Erythroblast (primary cell): ENCODE measurements around the gene HDAC4.

Source experiments
- DNase-seq, 2 experiments: peaks; one replicate each; lab custom pipeline; 2025; lab: John Stamatoyannopoulos, UW
- GATA1 ChIP-seq: IDR thresholded peaks from 2 replicates; pipeline ENCODE4 v1.6.1; 2011; ENCODE audit warnings: low read depth, mild to moderate bottlenecking, control low read depth, low read length, moderate library complexity
- POLR2A ChIP-seq: IDR thresholded peaks from 2 replicates; pipeline ENCODE4 v1.6.1; 2011; ENCODE audit warnings: mild to moderate bottlenecking, low read length

Gene HDAC4

GRCh38 chr2:239327536-239328350, 73.1 kb downstream of the HDAC4 start:
- DNase-seq, result no peak
- TF ChIP-seq POLR2A (no peak), GATA1 (no peak)

GRCh38 chr2:239326831-239327535, 73.8 kb downstream of the HDAC4 start:
- no peak for DNase-seq
- TF ChIP-seq POLR2A, result no peak
- no peak for TF ChIP-seq GATA1

GRCh38 chr2:239324456-239324855, 76.4 kb downstream of the HDAC4 start:
- DNase-seq, result no peak
- TF ChIP-seq POLR2A (no peak), GATA1 (no peak)

GRCh38 chr2:239323447-239323846, 77.4 kb downstream of the HDAC4 start:
- no peak for TF ChIP-seq POLR2A
- no peak for TF ChIP-seq GATA1
- no peak for DNase-seq

GRCh38 chr2:239322416-239323086, 78.3 kb downstream of the HDAC4 start:
- no peak for TF ChIP-seq GATA1
- TF ChIP-seq POLR2A, result peak; percentile 42
- DNase-seq, result peak; percentile 75

- peak; percentile 62 to 85 for DNase-seq
- no peak for TF ChIP-seq GATA1
- peak; percentile 75 for TF ChIP-seq POLR2A
These were observed 79.0 kb downstream of the HDAC4 start for GRCh38 chr2:239321596-239322415.

- DNase-seq, result peak; percentile 67 to 70
- TF ChIP-seq GATA1, result no peak
- peak; percentile 51 for TF ChIP-seq POLR2A
These were observed 81.8 kb downstream of the HDAC4 start for GRCh38 chr2:239318790-239319661.

- peak in 1 of 2 experiments; percentile 15 for DNase-seq
- no peak for TF ChIP-seq GATA1
These were observed 82.6 kb downstream of the HDAC4 start for GRCh38 chr2:239318151-239318611.

- peak; percentile 27 to 42 for DNase-seq
- TF ChIP-seq POLR2A, result no peak
- no peak for TF ChIP-seq GATA1
These were observed 84.0 kb downstream of the HDAC4 start for GRCh38 chr2:239316562-239317465.

- TF ChIP-seq POLR2A, result no peak
- no peak for TF ChIP-seq GATA1
- DNase-seq, result no peak
These were observed 85.5 kb downstream of the HDAC4 start for GRCh38 chr2:239315308-239315707.

GRCh38 chr2:239313776-239314175, 87.0 kb downstream of the HDAC4 start:
- TF ChIP-seq POLR2A, result no peak
- TF ChIP-seq GATA1, result no peak
- DNase-seq, result no peak
